Ovary (tissue), 9 donors: ENCODE results near the gene PYDC1. TPM values are rescaled to one million over a fixed set of nuclear protein-coding genes. Genes with fewer than 3 reads are reported as not detected.

Experiments
- DNase-seq, 5 donors: peaks; one replicate each; pipeline ENCODE4 v3.0.0-alpha.2; 2019 to 2020
- H3K27ac ChIP-seq, 2 donors: fragments of 200-600 bp; one replicate each; pipeline versions ENCODE4 v1.5.1 to v1.8.0; 2019 to 2022
- H3K27me3 ChIP-seq: fragments of 200-600 bp; one replicate; pipeline ENCODE4 v1.8.0; 2022
- H3K36me3 ChIP-seq: fragments of 200-600 bp; sonication (generic); one replicate; pipeline ENCODE4 v1.5.1; 2019
- H3K4me1 ChIP-seq: one replicate; pipeline ENCODE4 v1.8.1; 2013; ENCODE audit warnings: mild to moderate bottlenecking, moderate library complexity; ENCODE audit not compliant: insufficient read depth
- H3K4me3 ChIP-seq: fragments of 200-600 bp; sonication (generic); one replicate; pipeline ENCODE4 v1.5.1; 2017
- H3K9me3 ChIP-seq, 2 donors: fragments of 200-600 bp in 1 of 2; sonication (generic) in 1 of 2; one replicate each; pipeline versions ENCODE4 v1.5.1 to v1.8.1; 2013 to 2019; ENCODE audit warnings: mild to moderate bottlenecking in 1 of 2, moderate library complexity in 1 of 2
- EP300 ChIP-seq: sonication (generic); formaldehyde crosslinking; IDR thresholded peaks from one replicate; pipeline ENCODE4 v1.6.1; 2017; ENCODE audit warnings: antibody characterized with exemption
- POLR2A ChIP-seq: fragments of 450-650 bp; IDR thresholded peaks from one replicate; pipeline ENCODE4 v1.6.1; 2017; ENCODE audit warnings: antibody characterized with exemption, mild to moderate bottlenecking, moderate library complexity
- WGBS, 3 donors: extraction: QIAGEN DNeasy Blood & Tissue Kit in 1 of 3; methylation state at CpG; one replicate each; pipeline versions ENCODE4 v1.1.5 to v1.1.7; 2013 to 2017; 5-methylcytosine and 5-hydroxymethylcytosine counted together
- intact Hi-C, 4 donors: fragments of 100-400 bp; cut with DNase I; formaldehyde crosslinking; loops; one replicate each; pipeline versions ENCODE4 v1.11.0 to v1.15.1; 2022 to 2023
- polyA plus RNA-seq, 2 donors: library from polyadenylated mRNA; stranded (reverse); fragments of 200-250 nt in 1 of 2; fragments of 350-450 nt in 1 of 2; fragmentation: Illumina TruSeq in 1 of 2; extraction: RNeasy Lipid Tissue Mini Kit (QIAGEN cat#74804) in 1 of 2; gene quantifications; one replicate each; pipeline ENCODE4 v1.2.3, GENCODE V29; 2013 to 2014
- total RNA-seq, 7 donors: library from RNA; depleted of rRNA in 2 of 7; stranded (reverse); fragments of >200 nt in 2 of 7; fragmentation: NEBNext Ultra II Directional in 3 of 7; extraction: Animal tissue kit (Norgen Biotek cat#: 25700) in 3 of 7; gene quantifications; one replicate each; pipeline versions ENCODE4 v1.1.0 to v1.2.4, GENCODE V29; 2016 to 2023
- TF ChIP-seq, protein P1 (sequence below), 3 donors: fragments of 450-650 bp in 2 of 3; fragments of 200-600 bp in 1 of 3; IDR thresholded peaks; one replicate each; pipeline versions ENCODE4 v1.5.1 to v1.8.0; 2016 to 2022; ENCODE audit warnings: antibody characterized with exemption in 3 of 3, mild to moderate bottlenecking in 1 of 3
- donor health status: DM: no; HTN: no; CAD: no; lungs with moderate emphysema.
- donor health status: DM: no; HTN: no; CAD: no.
- donor health status: Bipolar disorder and iron deficiency.
- donor health status: DM: yes; HTN: yes; CAD: no.
- donor health status: DM: no; HTN: no; CAD: no.
- donor health status: DM: yes; HTN: yes; CAD: no.

Gene PYDC1
- total and polyA plus RNA-seq, 9 donors, result not detected

DNA sequence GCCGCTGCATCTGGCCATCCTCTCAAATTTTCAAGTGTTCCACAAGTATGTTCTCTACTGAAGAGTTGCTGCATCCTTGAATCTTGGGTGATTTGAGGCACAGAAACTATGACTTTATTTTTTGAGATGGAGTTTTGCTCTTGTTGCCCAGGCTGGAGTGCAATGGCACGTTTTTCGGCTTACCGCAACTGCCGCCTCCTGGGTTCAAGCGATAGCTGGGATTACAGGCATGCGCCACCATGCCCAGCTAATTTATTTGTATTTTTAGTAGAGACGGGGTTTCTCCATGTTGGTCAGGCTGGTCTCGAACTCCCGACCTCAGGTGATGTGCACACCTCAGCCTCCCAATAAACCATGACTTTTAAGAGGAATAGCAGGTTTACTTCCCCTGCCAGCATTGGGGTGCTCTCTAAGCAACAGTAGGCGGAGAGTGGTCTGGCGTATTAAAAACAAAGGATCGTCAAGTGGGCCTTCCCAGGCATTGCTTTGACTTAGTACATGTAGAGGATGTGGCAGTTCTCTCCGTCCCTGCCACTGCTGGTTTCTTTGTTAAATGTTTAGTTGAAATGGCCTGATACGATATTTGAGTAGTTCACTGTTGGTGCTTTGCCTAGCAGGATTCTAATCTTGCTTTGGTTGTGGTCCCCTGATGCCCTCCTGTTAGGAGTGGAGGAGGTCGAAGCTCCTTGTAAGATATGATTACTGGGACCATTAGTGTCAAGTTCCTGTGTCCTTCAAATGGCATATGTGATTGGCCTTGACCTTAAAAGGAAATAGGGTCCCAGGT, 23.9 kb downstream of the PYDC1 start:
- H3K27me3 ChIP-seq, result no peaks in the 10 kb centered on the region
- H3K9me3 ChIP-seq, result no peaks in the 10 kb centered on the region
- TF ChIP-seq POLR2A (no peak), EP300 (no peak)
- TF ChIP-seq, protein P1, sequence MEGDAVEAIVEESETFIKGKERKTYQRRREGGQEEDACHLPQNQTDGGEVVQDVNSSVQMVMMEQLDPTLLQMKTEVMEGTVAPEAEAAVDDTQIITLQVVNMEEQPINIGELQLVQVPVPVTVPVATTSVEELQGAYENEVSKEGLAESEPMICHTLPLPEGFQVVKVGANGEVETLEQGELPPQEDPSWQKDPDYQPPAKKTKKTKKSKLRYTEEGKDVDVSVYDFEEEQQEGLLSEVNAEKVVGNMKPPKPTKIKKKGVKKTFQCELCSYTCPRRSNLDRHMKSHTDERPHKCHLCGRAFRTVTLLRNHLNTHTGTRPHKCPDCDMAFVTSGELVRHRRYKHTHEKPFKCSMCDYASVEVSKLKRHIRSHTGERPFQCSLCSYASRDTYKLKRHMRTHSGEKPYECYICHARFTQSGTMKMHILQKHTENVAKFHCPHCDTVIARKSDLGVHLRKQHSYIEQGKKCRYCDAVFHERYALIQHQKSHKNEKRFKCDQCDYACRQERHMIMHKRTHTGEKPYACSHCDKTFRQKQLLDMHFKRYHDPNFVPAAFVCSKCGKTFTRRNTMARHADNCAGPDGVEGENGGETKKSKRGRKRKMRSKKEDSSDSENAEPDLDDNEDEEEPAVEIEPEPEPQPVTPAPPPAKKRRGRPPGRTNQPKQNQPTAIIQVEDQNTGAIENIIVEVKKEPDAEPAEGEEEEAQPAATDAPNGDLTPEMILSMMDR (IDR thresholded peaks at IDR 0.05), result no peak
- H3K27ac ChIP-seq, result no peak overlapping the region
- 81 to 88% (median 86%) methylated on average over 16 of the region's 16 CpGs for WGBS, 3 donors
- DNase-seq, result no peak
- no peaks in the 10 kb centered on the region for H3K4me1 ChIP-seq
- H3K4me3 ChIP-seq, result no peak overlapping the region
- no peaks in the 10 kb centered on the region for H3K36me3 ChIP-seq
- intact Hi-C loops, result loop anchor here in 1 of 4 donors (10.0 kb wide), 1 partner anchor 322 kb away; no protein-coding TSS in a partner anchor

DNA sequence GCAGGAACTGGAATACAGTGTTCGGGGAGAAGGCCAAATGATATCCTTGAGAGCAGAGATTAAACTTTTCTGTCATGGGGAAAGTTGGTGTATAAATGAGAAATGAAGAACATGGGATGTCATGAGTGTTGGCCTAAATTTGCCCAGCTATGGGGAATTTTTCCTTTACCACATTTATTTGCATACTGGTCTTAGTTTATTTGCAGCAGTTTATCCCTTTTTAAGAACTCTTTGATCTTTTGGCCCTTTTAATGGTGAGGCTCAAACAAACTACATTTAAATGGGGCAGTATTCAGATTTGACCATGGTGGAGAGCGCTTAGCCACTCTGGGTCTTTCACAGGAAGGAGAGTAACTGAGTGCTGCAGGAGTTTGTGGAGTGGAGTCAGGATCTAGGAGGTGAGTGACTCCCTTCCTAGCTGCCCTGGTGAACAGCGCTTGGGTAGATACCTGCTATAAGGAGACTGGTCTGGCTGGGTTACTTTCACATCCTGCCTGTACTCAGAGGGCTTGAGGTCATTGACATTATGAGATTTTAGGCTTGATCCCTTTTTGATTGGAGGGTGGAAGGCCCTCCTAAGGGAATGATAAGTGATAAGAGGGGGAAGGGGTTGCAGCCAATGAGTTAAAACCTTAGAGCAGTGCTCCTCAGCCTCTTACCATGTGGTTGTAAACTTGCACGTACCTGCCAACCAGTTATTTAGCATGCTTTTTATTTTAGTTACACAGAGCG, 25.1 kb downstream of the PYDC1 start:
- TF ChIP-seq, protein P1 (IDR thresholded peaks at IDR 0.05), result no peak
- WGBS, 3 donors, result 79 to 82% (median 80%) methylated on average over 5 of the region's 5 CpGs
- Histone ChIP-seq H3K4me3 (no peak overlapping the region), H3K9me3 (no peaks in the 10 kb centered on the region), H3K36me3 (no peaks in the 10 kb centered on the region), H3K27ac (no peak overlapping the region), H3K4me1 (no peaks in the 10 kb centered on the region), H3K27me3 (no peaks in the 10 kb centered on the region)
- intact Hi-C loops, result loop anchor here in 1 of 4 donors (10.0 kb wide), 1 partner anchor 323 kb away; no protein-coding TSS in a partner anchor
- no peak for DNase-seq

DNA sequence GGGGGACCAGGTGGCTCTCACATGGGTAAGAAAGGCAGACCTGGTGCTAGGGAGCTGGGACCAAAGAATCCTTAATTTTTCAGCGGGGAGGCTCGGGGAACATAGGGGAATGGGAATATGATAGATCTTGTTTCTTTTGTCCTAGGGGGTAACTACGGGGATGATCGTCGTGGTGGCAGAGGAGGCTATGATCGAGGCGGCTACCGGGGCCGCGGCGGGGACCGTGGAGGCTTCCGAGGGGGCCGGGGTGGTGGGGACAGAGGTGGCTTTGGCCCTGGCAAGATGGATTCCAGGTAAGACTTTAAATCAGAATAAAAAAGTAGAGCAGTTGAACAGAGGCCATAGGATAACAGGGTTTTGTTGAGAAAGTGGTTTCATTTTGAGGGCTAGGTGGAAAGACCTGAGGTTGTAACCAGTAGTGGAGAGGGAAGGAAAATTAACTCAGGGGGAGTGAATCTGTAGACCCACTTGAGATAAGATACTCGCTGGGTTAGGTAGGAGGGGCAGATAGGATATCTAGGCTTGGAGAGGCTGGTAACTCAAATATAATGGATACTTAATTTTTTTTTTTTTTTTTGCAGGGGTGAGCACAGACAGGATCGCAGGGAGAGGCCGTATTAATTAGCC, 26.0 kb downstream of the PYDC1 start:
- TF ChIP-seq, protein P1 (IDR thresholded peaks at IDR 0.05), result no peak
- TF ChIP-seq EP300, result no peak
- TF ChIP-seq POLR2A, result no peak
- no peak for DNase-seq
- 88 to 89% (median 89%) methylated on average over 17 of the region's 17 CpGs for WGBS, 3 donors
- no peak overlapping the region for H3K27ac ChIP-seq
- H3K36me3 ChIP-seq, result no peaks in the 10 kb centered on the region
- intact Hi-C loops, result loop anchor here in 1 of 4 donors (10.0 kb wide), 1 partner anchor 324 kb away; no protein-coding TSS in a partner anchor
- H3K4me1 ChIP-seq, result no peaks in the 10 kb centered on the region
- H3K27me3 ChIP-seq, result no peaks in the 10 kb centered on the region
- no peaks in the 10 kb centered on the region for H3K9me3 ChIP-seq
- H3K4me3 ChIP-seq, result no peak overlapping the region

DNA sequence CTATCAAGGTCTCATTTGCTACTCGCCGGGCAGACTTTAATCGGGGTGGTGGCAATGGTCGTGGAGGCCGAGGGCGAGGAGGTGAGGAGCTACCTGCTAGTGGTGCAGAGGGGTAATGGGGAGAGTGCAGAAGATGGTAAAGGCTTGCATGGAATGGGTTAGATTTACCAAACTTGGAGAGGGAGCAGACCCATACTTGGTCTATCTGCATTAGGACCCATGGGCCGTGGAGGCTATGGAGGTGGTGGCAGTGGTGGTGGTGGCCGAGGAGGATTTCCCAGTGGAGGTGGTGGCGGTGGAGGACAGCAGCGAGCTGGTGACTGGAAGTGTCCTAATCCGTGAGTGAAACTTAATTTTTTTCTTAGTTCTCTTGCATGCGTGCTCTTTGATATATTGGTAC, 26.9 kb downstream of the PYDC1 start:
- no peak for DNase-seq
- Histone ChIP-seq H3K27ac (no peak overlapping the region), H3K4me1 (peaks cover under 1% of the 10 kb centered on the region), H3K27me3 (no peaks in the 10 kb centered on the region), H3K36me3 (no peaks in the 10 kb centered on the region), H3K9me3 (no peaks in the 10 kb centered on the region), H3K4me3 (no peak overlapping the region)
- 88 to 92% (median 92%) methylated on average over 12 of the region's 12 CpGs for WGBS, 3 donors
- intact Hi-C loops, result loop anchor here in 1 of 4 donors (10.0 kb wide), 1 partner anchor 325 kb away; no protein-coding TSS in a partner anchor
- TF ChIP-seq, protein P1 (IDR thresholded peaks at IDR 0.05), result no peak
- TF ChIP-seq POLR2A (no peak), EP300 (no peak)
